DMS153 treated with DMSO at 0.1 percent for 48 hours (cell line): ENCODE data around the gene NAIF1.
A peak's percentile ranks its signal among the peaks of the same experiment; 100 is the strongest.
"Not testable (repeated sequence)": the region's sequence is repeated elsewhere in the genome, so short reads cannot be mapped to it uniquely, and the experiment has no call there.

Source experiments
- DNase-seq: peaks from one replicate; lab custom pipeline; 2025; ENCODE audit not compliant: unreplicated experiment; lab: John Stamatoyannopoulos, UW

Gene NAIF1

DNA sequence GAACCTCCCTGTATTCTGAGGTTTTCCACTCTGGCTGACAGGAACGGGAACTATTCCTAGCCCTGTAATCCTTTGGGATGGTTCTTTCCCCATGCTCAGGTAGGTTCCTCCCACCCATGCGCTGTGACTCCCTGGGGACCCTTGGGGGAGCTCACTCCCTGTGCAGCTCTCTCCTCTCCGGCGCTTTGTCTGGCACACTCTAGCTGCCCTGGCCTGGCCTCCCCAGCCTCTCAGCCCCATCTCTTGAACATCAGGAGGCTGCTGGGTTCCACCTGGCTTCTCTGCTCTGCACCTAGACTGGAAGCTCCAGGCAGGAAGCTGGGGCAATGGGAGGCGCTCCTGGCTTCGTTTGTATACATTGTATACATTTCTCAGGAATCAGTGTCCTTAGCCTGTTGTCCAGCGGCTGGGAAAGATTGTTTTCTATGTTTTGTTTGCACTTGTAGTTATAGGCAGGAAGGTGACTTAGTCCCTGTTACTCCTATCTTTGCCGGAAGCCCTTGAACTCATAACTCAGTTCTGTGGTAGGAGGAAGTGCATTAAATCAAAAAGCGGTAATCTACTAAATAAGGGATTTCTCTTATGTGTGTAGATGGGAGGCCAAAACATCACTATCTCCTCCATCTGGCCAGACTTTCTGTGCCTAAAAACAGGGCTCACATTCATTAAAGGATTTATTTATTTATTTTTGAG, 21.3 kb upstream of the NAIF1 start:
- DNase-seq, result no peak

- no peak for DNase-seq
These were observed 20.1 kb upstream of the NAIF1 start for GRCh38 chr9:128087262-128087661.

- no peak for DNase-seq
These were observed 18.8 kb upstream of the NAIF1 start for GRCh38 chr9:128085943-128086342.

DNA sequence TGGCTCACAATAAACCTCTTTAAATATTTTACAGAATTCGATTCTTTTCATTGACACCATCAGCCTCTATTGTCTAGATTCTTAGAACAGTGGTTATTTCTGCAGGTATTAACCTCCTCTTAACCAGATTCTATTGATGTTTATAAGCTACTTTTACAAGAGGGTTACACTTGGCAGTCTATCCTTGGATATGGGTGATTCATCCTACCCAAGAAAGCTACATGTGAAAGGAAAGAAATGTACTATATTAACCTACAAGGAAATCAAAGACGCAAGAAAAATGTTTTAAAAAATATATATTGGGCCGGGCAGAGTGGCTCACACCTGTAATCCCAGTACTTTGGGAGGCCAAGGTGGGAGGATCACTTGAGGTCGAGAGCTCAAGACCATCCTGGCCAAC, 17.6 kb upstream of the NAIF1 start:
- no peak for DNase-seq

- no peak for DNase-seq
These were observed 15.0 kb upstream of the NAIF1 start for GRCh38 chr9:128082151-128082550.

GRCh38 chr9:128081056-128081455, 13.9 kb upstream of the NAIF1 start:
- no peak for DNase-seq

- DNase-seq, result no peak
These were observed 13.1 kb upstream of the NAIF1 start for GRCh38 chr9:128080206-128080605.

GRCh38 chr9:128078504-128079434, 11.6 kb upstream of the NAIF1 start:
- DNase-seq, result no peak

DNA sequence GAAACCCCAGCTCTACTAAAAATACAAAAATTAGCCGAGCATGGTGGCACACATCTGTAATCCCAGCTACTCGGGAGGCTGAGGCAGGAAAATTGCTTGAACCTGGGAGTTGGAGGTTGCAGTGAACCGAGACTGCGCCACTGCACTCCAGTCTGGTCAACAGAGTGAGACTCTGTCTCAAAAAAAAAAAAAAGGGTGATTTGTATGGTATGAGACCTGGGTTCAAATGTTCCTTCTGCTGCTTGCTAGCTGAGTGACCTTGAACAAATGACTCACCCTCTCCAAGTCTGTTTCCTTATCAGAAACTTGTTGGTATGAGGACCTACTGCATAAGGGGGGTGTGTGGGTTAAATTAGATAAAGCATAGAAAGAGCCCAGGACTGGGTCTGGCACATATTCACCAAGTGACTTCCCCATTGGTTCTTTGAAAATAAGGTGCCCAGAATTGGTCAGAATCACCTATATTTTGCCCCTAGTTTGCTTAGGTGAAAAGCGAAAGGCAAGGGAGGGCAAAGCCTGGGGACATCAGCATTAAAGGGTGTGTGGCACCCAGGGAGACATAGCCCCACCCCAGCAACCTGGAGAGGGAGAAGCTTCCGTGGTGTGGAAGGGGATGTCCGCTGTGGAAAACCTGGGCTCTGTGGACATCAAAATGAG, 10.9 kb upstream of the NAIF1 start:
- DNase-seq, result no peak

- no peak for DNase-seq
These were observed 6.2 kb upstream of the NAIF1 start for GRCh38 chr9:128073253-128073886.

- DNase-seq, result peak; percentile 39
These were observed 5.3 kb upstream of the NAIF1 start for GRCh38 chr9:128072144-128073021.

GRCh38 chr9:128071475-128071874, 4.4 kb upstream of the NAIF1 start:
- not testable (repeated sequence) for DNase-seq

DNA sequence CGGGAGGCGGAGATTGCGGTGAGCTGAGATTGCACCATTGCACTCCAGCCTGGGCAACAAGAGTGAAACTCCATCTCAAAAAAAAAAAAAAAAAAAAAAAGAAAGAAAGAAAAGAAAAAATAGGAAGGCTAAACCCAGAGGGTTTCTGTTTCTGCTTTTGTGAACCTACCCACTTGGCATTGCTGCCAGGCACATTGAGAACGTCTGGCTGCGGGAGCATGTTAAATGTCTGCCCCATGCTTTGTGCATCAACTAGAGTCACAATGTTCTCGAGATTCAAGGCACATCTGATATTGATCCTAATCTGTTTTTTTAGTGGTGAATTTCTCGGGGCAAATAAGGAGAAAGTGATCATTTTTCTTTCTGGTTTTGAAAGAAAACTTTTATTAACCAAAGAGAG, 3.8 kb upstream of the NAIF1 start:
- no peak for DNase-seq

- DNase-seq, result no peak
These were observed 1.5 kb upstream of the NAIF1 start for GRCh38 chr9:128068386-128069205.

GRCh38 chr9:128067645-128068385, 695 bp upstream of the NAIF1 start, which contains the start of gene SLC25A25:
Gene SLC25A25, plus strand, starts transcription at chr9:128068232. Its CDS starts 88 bp downstream, at chr9:128068320.
- DNase-seq, result peak; percentile 95

- no peak for DNase-seq
These were observed 1.0 kb downstream of the NAIF1 start for GRCh38 chr9:128065907-128066712.

GRCh38 chr9:128062846-128063831, 4.0 kb downstream of the NAIF1 start:
- no peak for DNase-seq
